ENCODE data around the gene RAP1GDS1. TPM values are rescaled to one million over a fixed set of nuclear protein-coding genes. Genes with fewer than 3 reads are reported as not detected.

Gene RAP1GDS1
- polyA plus RNA-seq, 1 experiment = 74.6 TPM

DNA sequence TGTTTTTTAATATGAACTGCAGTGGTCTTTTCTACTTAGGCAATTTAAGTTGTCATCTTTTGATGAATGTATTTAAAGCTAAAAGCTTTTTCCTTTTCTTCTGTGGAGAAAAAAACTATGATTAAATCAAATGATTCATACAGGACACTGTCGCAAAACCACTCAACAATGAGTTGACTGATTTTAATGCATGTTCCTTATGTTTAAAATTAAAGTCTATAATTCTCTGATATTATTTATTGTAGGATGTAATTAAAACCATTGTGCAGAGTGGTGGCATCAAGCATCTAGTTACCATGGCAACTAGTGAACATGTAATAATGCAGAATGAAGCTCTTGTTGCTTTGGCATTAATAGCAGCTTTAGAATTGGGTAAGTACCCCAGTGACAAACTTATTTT is 172.5 kb downstream of the RAP1GDS1 start:
- TF ChIP-seq, protein P1, sequence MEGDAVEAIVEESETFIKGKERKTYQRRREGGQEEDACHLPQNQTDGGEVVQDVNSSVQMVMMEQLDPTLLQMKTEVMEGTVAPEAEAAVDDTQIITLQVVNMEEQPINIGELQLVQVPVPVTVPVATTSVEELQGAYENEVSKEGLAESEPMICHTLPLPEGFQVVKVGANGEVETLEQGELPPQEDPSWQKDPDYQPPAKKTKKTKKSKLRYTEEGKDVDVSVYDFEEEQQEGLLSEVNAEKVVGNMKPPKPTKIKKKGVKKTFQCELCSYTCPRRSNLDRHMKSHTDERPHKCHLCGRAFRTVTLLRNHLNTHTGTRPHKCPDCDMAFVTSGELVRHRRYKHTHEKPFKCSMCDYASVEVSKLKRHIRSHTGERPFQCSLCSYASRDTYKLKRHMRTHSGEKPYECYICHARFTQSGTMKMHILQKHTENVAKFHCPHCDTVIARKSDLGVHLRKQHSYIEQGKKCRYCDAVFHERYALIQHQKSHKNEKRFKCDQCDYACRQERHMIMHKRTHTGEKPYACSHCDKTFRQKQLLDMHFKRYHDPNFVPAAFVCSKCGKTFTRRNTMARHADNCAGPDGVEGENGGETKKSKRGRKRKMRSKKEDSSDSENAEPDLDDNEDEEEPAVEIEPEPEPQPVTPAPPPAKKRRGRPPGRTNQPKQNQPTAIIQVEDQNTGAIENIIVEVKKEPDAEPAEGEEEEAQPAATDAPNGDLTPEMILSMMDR (IDR thresholded peaks at IDR 0.05; ENCODE audit: low read depth, low read length) = no peak
- H3K4me3 ChIP-seq (ENCODE audit: low read depth, low read length) = no peak overlapping the region
- no peaks in the 10 kb centered on the region; the same call in 1 of the 2 replicates for H3K9me3 ChIP-seq (ENCODE audit: control insufficient read depth, insufficient read depth, low read length)
- DNase-seq (ENCODE audit: low read depth, low spot score) = no peak
- ChIA-PET CTCF (interaction anchor here (0.8 to 1.2 kb wide), 2 partner anchors 34 to 622 kb away, joined by 3 to 4 read pairs; no protein-coding TSS in a partner anchor), POLR2A (no interaction called here)
- no peak overlapping the region for H3K27ac ChIP-seq (ENCODE audit: low read depth, low read length)
- no peaks in the 10 kb centered on the region for H3K27me3 ChIP-seq (ENCODE audit: control insufficient read depth, insufficient read depth, low read length)

DNA sequence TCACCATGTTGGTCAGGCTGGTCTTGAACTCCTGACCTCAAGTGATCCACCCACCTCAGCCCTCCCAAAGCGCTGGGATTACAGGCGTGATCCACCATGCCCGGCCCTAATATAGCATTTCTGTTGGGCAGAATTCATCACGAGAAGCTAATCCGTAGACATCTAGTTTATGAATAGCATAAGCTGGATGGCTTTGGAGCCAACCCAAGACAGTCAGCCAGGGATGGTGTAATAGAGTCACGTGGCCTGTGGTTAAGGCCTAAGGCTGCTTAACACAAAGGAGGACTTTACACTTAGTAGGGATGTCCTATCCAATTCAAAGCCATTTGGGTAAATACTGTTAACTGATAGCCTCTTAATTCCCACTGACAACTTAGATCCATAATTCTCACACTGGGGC is 173.6 kb downstream of the RAP1GDS1 start:
- ChIA-PET POLR2A (no interaction called here), CTCF (no interaction called here)
- Histone ChIP-seq H3K27ac (ENCODE audit: low read depth, low read length) (no peak overlapping the region), H3K4me3 (ENCODE audit: low read depth, low read length) (no peak overlapping the region), H3K9me3 (ENCODE audit: control insufficient read depth, insufficient read depth, low read length) (no peaks in the 10 kb centered on the region), H3K27me3 (ENCODE audit: control insufficient read depth, insufficient read depth, low read length) (no peaks in the 10 kb centered on the region)
- no peak for DNase-seq (ENCODE audit: low read depth, low spot score)
- TF ChIP-seq, protein P1 (IDR thresholded peaks at IDR 0.05; ENCODE audit: low read depth, low read length) = no peak

- DNase-seq (ENCODE audit: low read depth, low spot score) = no peak
- H3K27ac ChIP-seq (ENCODE audit: low read depth, low read length) = no peak overlapping the region
- ChIA-PET POLR2A (no interaction called here), CTCF (no interaction called here)
- H3K9me3 ChIP-seq (ENCODE audit: control insufficient read depth, insufficient read depth, low read length) = no peaks in the 10 kb centered on the region
- no peaks in the 10 kb centered on the region for H3K27me3 ChIP-seq (ENCODE audit: control insufficient read depth, insufficient read depth, low read length)
- TF ChIP-seq, protein P1 (IDR thresholded peaks at IDR 0.05; ENCODE audit: low read depth, low read length) = no peak
- H3K4me3 ChIP-seq (ENCODE audit: low read depth, low read length) = no peak overlapping the region
Measured at GRCh38 chr4:98444371-98444770, 183.2 kb downstream of the RAP1GDS1 start.

DNA sequence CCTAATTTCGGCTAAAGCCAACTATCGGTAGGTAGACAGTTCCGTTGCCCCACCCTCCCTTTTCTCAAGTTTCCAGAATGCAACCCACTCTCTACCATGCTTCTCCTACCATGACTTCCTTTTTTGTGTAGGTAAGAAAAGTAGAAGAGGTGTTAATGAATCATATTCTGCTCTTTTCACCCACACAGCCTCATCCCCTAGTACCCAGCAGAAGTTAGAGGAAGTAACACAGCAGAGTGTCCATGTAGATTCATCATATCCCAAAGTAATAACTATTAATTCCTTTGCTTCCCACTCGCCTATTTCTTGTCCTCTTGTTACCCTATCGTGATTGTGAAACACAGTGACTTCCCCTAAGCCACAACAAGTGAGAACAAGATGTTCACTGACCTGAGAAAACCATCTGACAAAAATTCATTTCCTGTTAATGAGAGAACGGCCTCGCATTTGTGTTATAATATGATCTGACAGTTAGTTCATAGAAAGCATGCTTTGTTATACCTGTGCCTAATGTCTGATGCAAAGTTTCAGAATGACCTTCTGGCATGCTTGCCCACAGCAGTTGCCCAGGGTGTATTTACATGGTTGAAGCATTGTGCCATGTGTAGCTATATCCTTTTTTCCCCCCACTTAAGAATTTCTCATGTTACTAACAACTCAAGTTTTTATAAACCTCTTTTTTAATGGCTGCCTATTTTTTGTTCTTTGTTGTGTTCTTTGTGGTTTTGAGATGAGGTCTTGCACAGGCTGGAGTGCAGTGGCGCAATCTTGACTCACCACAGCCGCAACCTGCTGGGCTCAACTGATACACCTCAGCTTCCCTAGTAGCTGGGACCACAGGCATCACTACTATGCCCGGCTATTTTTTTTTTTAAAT is 185.6 kb downstream of the RAP1GDS1 start:
- POLR2A ChIA-PET = interaction anchor here (0.6 kb wide), 1 partner anchor 212 kb away, joined by 3 read pairs; the partner anchor contains the start of gene TSPAN5
- Histone ChIP-seq H3K27ac (ENCODE audit: low read depth, low read length) (no peak overlapping the region), H3K9me3 (ENCODE audit: control insufficient read depth, insufficient read depth, low read length) (no peaks in the 10 kb centered on the region), H3K4me3 (ENCODE audit: low read depth, low read length) (no peak overlapping the region), H3K27me3 (ENCODE audit: control insufficient read depth, insufficient read depth, low read length) (no peaks in the 10 kb centered on the region)
- no peak for DNase-seq (ENCODE audit: low read depth, low spot score)
- CTCF ChIA-PET = interaction anchor here (3.5 kb wide), 1 partner anchor 21 kb away, joined by 11 read pairs; no protein-coding TSS in a partner anchor
- TF ChIP-seq, protein P1 (IDR thresholded peaks at IDR 0.05; ENCODE audit: low read depth, low read length) = no peak

GRCh38 chr4:98447648-98448047 is 186.5 kb downstream of the RAP1GDS1 start:
- DNase-seq (ENCODE audit: low read depth, low spot score) = no peak
- CTCF ChIA-PET = interaction anchor here (0.6 to 3.5 kb wide), 2 partner anchors 20 to 211 kb away, joined by 4 to 11 read pairs; no protein-coding TSS in a partner anchor
- POLR2A ChIA-PET = no interaction called here
- Histone ChIP-seq H3K27me3 (ENCODE audit: control insufficient read depth, insufficient read depth, low read length) (no peaks in the 10 kb centered on the region), H3K4me3 (ENCODE audit: low read depth, low read length) (no peak overlapping the region), H3K27ac (ENCODE audit: low read depth, low read length) (no peak overlapping the region), H3K9me3 (ENCODE audit: control insufficient read depth, insufficient read depth, low read length) (no peaks in the 10 kb centered on the region)
- TF ChIP-seq, protein P1 (IDR thresholded peaks at IDR 0.05; ENCODE audit: low read depth, low read length) = no peak

Data from AG04450 (cell line).